SU-DHL-6 (cell line): ENCODE results near the gene TBC1D4.

Source experiments
- H2AFZ ChIP-seq: fragments of 200-600 bp; sonication (generic); 2 replicates; pipeline ENCODE4 v1.6.1; 2014; ENCODE audit warnings: low read depth, mild to moderate bottlenecking, moderate library complexity, mixed read lengths, antibody characterized with exemption, low read length; ENCODE audit not compliant: severe bottlenecking
- H3F3A ChIP-seq: fragments of 200-600 bp; shearing (Covaris generic); 2 replicates; pipeline ENCODE4 v1.6.0; 2016; ENCODE audit warnings: antibody characterized with exemption, mild to moderate bottlenecking; ENCODE audit not compliant: insufficient read depth
- H3K27ac ChIP-seq: fragments of 200-600 bp; sonication (generic); 2 replicates; pipeline ENCODE4 v1.5.1; 2016; ENCODE audit warnings: low read depth, mild to moderate bottlenecking, low read length, moderate library complexity, mixed read lengths
- H3K27me3 ChIP-seq: fragments of 200-600 bp; sonication (generic), shearing (Covaris generic); 2 replicates; pipeline ENCODE4 v1.6.0; 2014; ENCODE audit warnings: mild to moderate bottlenecking, low read length
- H3K36me3 ChIP-seq: fragments of 200-600 bp; sonication (generic); 2 replicates; pipeline ENCODE4 v1.6.1; 2014; ENCODE audit warnings: mild to moderate bottlenecking, low read length, mixed read lengths
- H3K4me2 ChIP-seq: fragments of 300-600, 200-600 bp; shearing (Covaris generic), sonication (generic); 2 replicates; pipeline ENCODE4 v1.6.0; 2014; ENCODE audit warnings: low read length, low read depth, mild to moderate bottlenecking; ENCODE audit not compliant: poor library complexity, severe bottlenecking
- H3K4me3 ChIP-seq: fragments of 200-600 bp; sonication (generic); 2 replicates; pipeline ENCODE4 v1.5.1; 2014; ENCODE audit warnings: antibody characterized with exemption, low read length, mild to moderate bottlenecking, mixed read lengths; ENCODE audit not compliant: insufficient read depth, poor library complexity, severe bottlenecking
- H3K79me2 ChIP-seq: fragments of 200-600 bp; sonication (generic); 2 replicates; pipeline ENCODE4 v1.6.1; 2014; ENCODE audit warnings: mild to moderate bottlenecking, low read length, moderate library complexity; ENCODE audit not compliant: insufficient read depth
- H3K9ac ChIP-seq: fragments of 200-600 bp; sonication (generic); 2 replicates; pipeline ENCODE4 v1.7.0; 2014; ENCODE audit warnings: mild to moderate bottlenecking, low read length
- H3K9me2 ChIP-seq: fragments of 200-600 bp; sonication (generic); replicated peaks from 2 replicates; pipeline ENCODE4 v1.6.1; 2014; ENCODE audit warnings: low read length; ENCODE audit not compliant: insufficient read depth
- H3K9me3 ChIP-seq: fragments of 200-600 bp; sonication (generic); 2 replicates; pipeline ENCODE4 v1.6.1; 2014; ENCODE audit warnings: low read length, mixed read lengths; ENCODE audit not compliant: insufficient read depth
- H4K20me1 ChIP-seq: fragments of 200-600 bp; sonication (generic); 2 replicates; pipeline ENCODE4 v1.6.1; 2014; ENCODE audit warnings: low read depth, mild to moderate bottlenecking, antibody characterized with exemption, low read length, moderate library complexity, mixed read lengths
- CTCF ChIP-seq: fragments of 200-600 bp; sonication (generic); IDR thresholded peaks from one replicate; pipeline ENCODE4 v1.5.1; 2017; ENCODE audit warnings: antibody characterized with exemption, mild to moderate bottlenecking, low read length, moderate library complexity; ENCODE audit not compliant: insufficient read depth, poor library complexity, severe bottlenecking
- EZH2phosphoT487 ChIP-seq: fragments of 200-600 bp; sonication (generic), shearing (Covaris generic); conservative IDR thresholded peaks from 2 replicates; pipeline ENCODE4 v1.6.1; 2018; ENCODE audit warnings: mild to moderate bottlenecking, antibody characterized with exemption, low read length, moderate library complexity, mixed read lengths

The TBC1D4 gene

GRCh38 chr13:75485286-75486062 lies 3.5 kb upstream of the TBC1D4 start:
- no peak overlapping the region for H3K9ac ChIP-seq
- no peaks in the 10 kb centered on the region for H3F3A ChIP-seq
- no peak overlapping the region for H3K4me3 ChIP-seq
- no peaks in the 10 kb centered on the region; the same call in 1 of the 2 replicates for H3K27me3 ChIP-seq
- H3K4me2 ChIP-seq, result no peak overlapping the region
- H3K9me3 ChIP-seq, result no peaks in the 10 kb centered on the region
- H3K9me2 ChIP-seq, result no peaks in the 10 kb centered on the region
- no peak overlapping the region for H3K27ac ChIP-seq
- no peak overlapping the region for H2AFZ ChIP-seq
- no peaks in the 10 kb centered on the region for H3K79me2 ChIP-seq
- no peaks in the 10 kb centered on the region for H4K20me1 ChIP-seq
- no peak for TF ChIP-seq CTCF
- no peak for TF ChIP-seq EZH2phosphoT487
- no peaks in the 10 kb centered on the region for H3K36me3 ChIP-seq

- H3K4me2 ChIP-seq, result peak overlapping the region; percentile 78
- H3K9me2 ChIP-seq, result no peaks in the 10 kb centered on the region
- H3K27me3 ChIP-seq, result no peaks in the 10 kb centered on the region; the same call in 1 of the 2 replicates
- TF ChIP-seq CTCF (no peak), EZH2phosphoT487 (no peak)
- H3K36me3 ChIP-seq, result no peaks in the 10 kb centered on the region
- 0 out of 2 replicates have a peak, but pooled peaks cover 5% of the 10 kb centered on the region for H3F3A ChIP-seq
- peak overlapping the region; percentile 63 for H3K9ac ChIP-seq
- H4K20me1 ChIP-seq, result 0 out of 2 replicates have a peak, but pooled peaks cover 4% of the 10 kb centered on the region
- H3K27ac ChIP-seq, result no peak overlapping the region
- H2AFZ ChIP-seq, result no peak overlapping the region
- H3K4me3 ChIP-seq, result peak overlapping the region; percentile 98
- H3K79me2 ChIP-seq, result no peaks in the 10 kb centered on the region
- no peaks in the 10 kb centered on the region for H3K9me3 ChIP-seq
These were observed 781 bp upstream of the TBC1D4 start for GRCh38 chr13:75482820-75483079.

GRCh38 chr13:75481176-75482069 lies 546 bp downstream of the TBC1D4 start:
- no peaks in the 10 kb centered on the region for H3K79me2 ChIP-seq
- H3K27ac ChIP-seq, result no peak overlapping the region
- H3K4me2 ChIP-seq, result peak overlapping the region; percentile 78
- H3K9me2 ChIP-seq, result no peaks in the 10 kb centered on the region
- H3K9me3 ChIP-seq, result no peaks in the 10 kb centered on the region
- H3K27me3 ChIP-seq, result no peaks in the 10 kb centered on the region; the same call in 1 of the 2 replicates
- no peaks in the 10 kb centered on the region for H3K36me3 ChIP-seq
- TF ChIP-seq CTCF (no peak), EZH2phosphoT487 (no peak)
- peak overlapping the region; percentile 98 for H2AFZ ChIP-seq
- 0 out of 2 replicates have a peak, but pooled peaks cover 5% of the 10 kb centered on the region for H3F3A ChIP-seq
- peak overlapping the region; percentile 63 for H3K9ac ChIP-seq
- peak overlapping the region; percentile 98 for H3K4me3 ChIP-seq
- H4K20me1 ChIP-seq, result 0 out of 2 replicates have a peak, but pooled peaks cover 4% of the 10 kb centered on the region
